Measurements from ENCODE around the gene DNAJA1.
"Not testable (repeated sequence)": the region's sequence is repeated elsewhere in the genome, so short reads cannot be mapped to it uniquely, and the experiment has no call there.

DNAJA1 gene

GRCh38 chr9:33081128-33081851 lies 56.2 kb downstream of the DNAJA1 start:
- peak; percentile 90 for DNase-seq (ENCODE audit: low read depth)
- peak; percentile 69 for TF ChIP-seq CTCF (conservative IDR thresholded peaks at IDR 0.05; ENCODE audit: control insufficient read depth, insufficient read depth, low read depth, low read length)
- H3K4me3 ChIP-seq (ENCODE audit: control insufficient read depth, low read depth, low read length): peak overlapping the region; percentile 16

- no peak overlapping the region for H3K4me3 ChIP-seq (ENCODE audit: control insufficient read depth, low read depth, low read length)
- TF ChIP-seq CTCF (conservative IDR thresholded peaks at IDR 0.05; ENCODE audit: control insufficient read depth, insufficient read depth, low read depth, low read length): no peak
- no peak for DNase-seq (ENCODE audit: low read depth)
Measured at GRCh38 chr9:33082128-33082527, 57.1 kb downstream of the DNAJA1 start.

- TF ChIP-seq CTCF (conservative IDR thresholded peaks at IDR 0.05; ENCODE audit: control insufficient read depth, insufficient read depth, low read depth, low read length): no peak
- H3K4me3 ChIP-seq (ENCODE audit: control insufficient read depth, low read depth, low read length): no peak overlapping the region
- DNase-seq (ENCODE audit: low read depth): no peak
Measured at GRCh38 chr9:33082538-33083326, 57.7 kb downstream of the DNAJA1 start.

- not testable (repeated sequence) for DNase-seq (ENCODE audit: low read depth); H3K4me3 ChIP-seq (ENCODE audit: control insufficient read depth, low read depth, low read length)
Measured at GRCh38 chr9:33085672-33086071, 60.6 kb downstream of the DNAJA1 start.

All from fibroblast of mammary gland (primary cell).